Thymus (tissue), 11 donors: ENCODE data around the gene ZNF33A. TPM values are rescaled to one million over a fixed set of nuclear protein-coding genes. Genes with fewer than 3 reads are reported as not detected.
"Not testable (repeated sequence)": the region's sequence is repeated elsewhere in the genome, so short reads cannot be mapped to it uniquely, and the experiment has no call there.

ENCODE experiments used
- DNase-seq, 9 donors: peaks; one replicate each; pipeline ENCODE4 v3.0.0-alpha.2; 2013; ENCODE audit warnings: low spot score in 9 of 9, low read depth in 6 of 9, missing footprints in 1 of 9
- H3K27ac ChIP-seq, 2 donors: one replicate each; pipeline ENCODE4 v1.5.1; 2013; ENCODE audit warnings: control low read depth in 1 of 2, low read depth in 1 of 2, low read length in 1 of 2, mild to moderate bottlenecking in 1 of 2, moderate library complexity in 1 of 2
- H3K27me3 ChIP-seq, 2 donors: one replicate each; pipeline ENCODE4 v1.5.1; 2013; ENCODE audit warnings: low read length in 1 of 2; ENCODE audit not compliant: control insufficient read depth in 2 of 2, insufficient read depth in 1 of 2
- H3K36me3 ChIP-seq, 2 donors: one replicate each; pipeline ENCODE4 v1.5.1; 2013; ENCODE audit warnings: low read length in 1 of 2, mild to moderate bottlenecking in 1 of 2, moderate library complexity in 1 of 2; ENCODE audit not compliant: control insufficient read depth in 2 of 2, insufficient read depth in 2 of 2
- H3K4me1 ChIP-seq, 2 donors: one replicate each; pipeline ENCODE4 v1.5.1; 2013; ENCODE audit warnings: low read length in 2 of 2; ENCODE audit not compliant: control insufficient read depth in 2 of 2, insufficient read depth in 2 of 2
- H3K4me3 ChIP-seq, 2 donors: one replicate each; pipeline ENCODE4 v1.5.1; 2013; ENCODE audit warnings: low read length in 2 of 2, control low read depth in 1 of 2, mild to moderate bottlenecking in 1 of 2
- H3K9me3 ChIP-seq, 2 donors: one replicate each; pipeline ENCODE4 v1.5.1; 2013; ENCODE audit warnings: low read length in 1 of 2, mild to moderate bottlenecking in 1 of 2; ENCODE audit not compliant: control insufficient read depth in 2 of 2, insufficient read depth in 1 of 2
- WGBS: extraction: QIAGEN DNeasy Blood & Tissue Kit; methylation state at CpG from one replicate; pipeline ENCODE4 v1.1.7; 2013; 5-methylcytosine and 5-hydroxymethylcytosine counted together
- polyA plus RNA-seq: library from polyadenylated mRNA; stranded (reverse); fragments of 200-250 nt; gene quantifications from one replicate; pipeline ENCODE4 v1.2.3, GENCODE V29; 2013
- total RNA-seq: library from RNA; stranded (reverse); fragments of 120-200 nt; gene quantifications from one replicate; pipeline ENCODE4 v1.2.4, GENCODE V29; 2013
- donor health status: healthy.

Gene ZNF33A
- total and polyA plus RNA-seq, 2 donors: 14.0 to 20.8 TPM

DNA sequence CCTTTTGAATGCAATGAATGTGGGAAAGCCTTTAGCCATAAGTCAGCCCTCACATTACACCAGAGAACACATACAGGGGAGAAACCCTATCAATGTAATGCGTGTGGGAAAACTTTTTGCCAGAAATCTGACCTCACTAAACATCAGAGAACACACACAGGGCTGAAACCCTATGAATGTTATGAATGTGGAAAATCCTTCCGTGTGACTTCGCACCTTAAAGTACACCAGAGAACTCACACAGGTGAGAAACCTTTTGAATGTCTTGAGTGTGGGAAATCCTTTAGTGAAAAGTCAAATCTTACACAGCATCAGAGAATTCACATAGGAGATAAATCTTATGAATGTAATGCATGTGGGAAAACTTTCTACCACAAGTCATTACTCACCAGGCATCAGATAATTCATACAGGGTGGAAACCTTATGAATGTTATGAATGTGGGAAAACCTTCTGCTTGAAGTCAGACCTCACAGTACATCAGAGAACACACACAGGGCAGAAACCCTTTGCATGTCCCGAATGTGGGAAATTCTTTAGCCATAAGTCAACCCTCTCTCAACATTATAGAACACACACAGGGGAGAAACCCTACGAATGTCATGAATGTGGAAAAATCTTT is 44.9 kb downstream of the ZNF33A start:
- H3K4me1 ChIP-seq, H3K27ac ChIP-seq, H3K27me3 ChIP-seq, H3K4me3 ChIP-seq: not testable (repeated sequence)
- peaks cover 0 to 12% of the 10 kb centered on the region in 2 donors for H3K9me3 ChIP-seq
- DNase-seq: peak in 1 of 9 donors; percentile 3
- 97% methylated on average over 5 of the region's 5 CpGs for WGBS
- H3K36me3 ChIP-seq: peaks cover 34 to 38% of the 10 kb centered on the region in 2 donors

DNA sequence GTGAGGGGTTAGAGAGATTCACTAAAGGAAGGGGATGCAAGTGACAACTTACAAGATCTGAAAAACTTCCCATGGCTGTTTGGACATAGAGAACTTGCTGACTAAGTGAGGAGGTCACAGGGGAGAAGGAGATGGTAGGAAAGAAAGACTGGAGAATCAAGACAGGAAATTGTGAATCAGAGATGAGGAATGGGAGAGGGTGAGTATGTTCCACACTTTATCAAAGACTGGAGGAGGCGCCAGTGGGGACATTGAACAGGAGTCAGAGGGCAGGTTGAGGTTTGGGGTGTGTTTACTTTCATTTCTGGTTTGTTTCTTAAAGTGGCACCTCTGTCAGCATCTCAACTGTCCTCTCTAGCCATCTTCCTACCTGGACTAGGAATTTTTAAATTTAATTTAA is 59.2 kb downstream of the ZNF33A start:
- WGBS: 87% methylated on average over 1 of the region's 1 CpG
- not testable (repeated sequence) for H3K27ac ChIP-seq

DNA sequence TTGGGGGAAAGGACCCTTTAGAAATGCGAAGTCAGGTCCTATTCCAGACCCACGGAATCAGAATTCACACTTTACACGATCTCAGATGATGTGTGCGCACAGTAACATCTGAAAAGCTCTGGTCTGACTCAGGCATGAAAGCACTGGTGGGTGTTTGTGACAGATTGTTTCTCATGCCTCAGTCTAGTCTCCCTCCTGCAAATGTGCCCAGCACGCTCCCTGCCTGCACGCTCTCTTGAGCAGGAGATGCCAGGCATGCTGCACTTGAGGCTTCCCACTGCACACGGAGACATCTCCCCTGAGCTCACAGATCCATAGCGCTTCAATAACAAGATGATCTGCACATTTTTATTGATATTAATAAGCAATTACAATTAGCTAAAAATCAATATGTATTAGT is 60.0 kb downstream of the ZNF33A start:
- Histone ChIP-seq H3K27ac (no peak overlapping the region), H3K9me3 (no peaks in the 10 kb centered on the region), H3K36me3 (no peaks in the 10 kb centered on the region), H3K4me3 (no peak overlapping the region), H3K27me3 (no peaks in the 10 kb centered on the region), H3K4me1 (no peaks in the 10 kb centered on the region)
- no peak for DNase-seq
- 88% methylated on average over 8 of the region's 8 CpGs for WGBS

More for the DNA sequence above, 59.2 kb downstream of the ZNF33A start:
- not testable (repeated sequence) for H3K4me1 ChIP-seq, H3K27me3 ChIP-seq, H3K36me3 ChIP-seq, DNase-seq, H3K9me3 ChIP-seq, H3K4me3 ChIP-seq

DNA sequence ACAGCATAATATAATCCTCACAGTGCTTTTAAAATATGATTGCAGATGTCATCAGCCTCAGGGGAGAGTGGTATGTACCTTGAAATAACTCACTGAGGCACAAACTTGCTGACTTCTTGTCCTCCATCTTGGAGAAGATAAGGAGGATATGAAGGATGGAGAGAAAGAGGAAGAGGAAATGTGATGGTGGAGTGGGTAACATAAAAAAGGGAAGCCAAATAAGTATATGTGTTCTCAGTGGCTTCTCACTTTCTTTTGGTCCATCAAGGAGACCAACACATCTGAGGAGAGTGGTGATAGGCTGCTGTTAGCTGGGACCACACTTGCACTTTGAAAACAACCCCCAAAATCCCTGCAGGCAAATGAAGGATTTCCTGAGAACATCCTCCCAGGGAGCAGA is 62.1 kb downstream of the ZNF33A start:
- Histone ChIP-seq H3K27ac (no peak overlapping the region), H3K36me3 (no peaks in the 10 kb centered on the region), H3K9me3 (peaks cover 0 to 6% of the 10 kb centered on the region in 2 donors), H3K27me3 (no peaks in the 10 kb centered on the region), H3K4me1 (no peaks in the 10 kb centered on the region), H3K4me3 (no peak overlapping the region)
- DNase-seq: no peak

DNA sequence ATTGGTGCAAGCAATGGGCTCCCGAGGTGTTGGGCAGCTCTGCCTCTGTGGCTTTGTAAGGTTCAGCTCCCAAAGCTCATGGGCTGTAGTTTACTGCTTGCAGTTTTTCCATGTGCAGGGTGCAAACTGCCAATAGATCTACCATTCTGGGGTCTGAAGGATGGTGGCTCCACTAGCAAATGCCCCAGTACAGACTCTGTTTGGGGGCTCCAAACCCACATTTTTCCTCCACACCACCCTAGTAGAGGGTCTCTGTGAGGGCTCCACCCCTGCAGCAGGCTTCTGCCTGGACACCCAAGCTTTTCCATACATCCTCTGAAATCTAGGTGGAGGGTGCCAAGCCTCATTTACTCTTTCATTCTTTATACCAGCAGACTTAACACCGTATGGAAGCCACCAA is 66.2 kb downstream of the ZNF33A start:
- DNase-seq: no peak
- Histone ChIP-seq H3K27ac (no peak overlapping the region), H3K9me3 (peaks cover 0 to 6% of the 10 kb centered on the region in 2 donors), H3K27me3 (no peaks in the 10 kb centered on the region), H3K4me1 (no peaks in the 10 kb centered on the region), H3K4me3 (no peak overlapping the region), H3K36me3 (no peaks in the 10 kb centered on the region)
- 86% methylated on average over 2 of the region's 2 CpGs for whole genome bisulfite sequencing

DNA sequence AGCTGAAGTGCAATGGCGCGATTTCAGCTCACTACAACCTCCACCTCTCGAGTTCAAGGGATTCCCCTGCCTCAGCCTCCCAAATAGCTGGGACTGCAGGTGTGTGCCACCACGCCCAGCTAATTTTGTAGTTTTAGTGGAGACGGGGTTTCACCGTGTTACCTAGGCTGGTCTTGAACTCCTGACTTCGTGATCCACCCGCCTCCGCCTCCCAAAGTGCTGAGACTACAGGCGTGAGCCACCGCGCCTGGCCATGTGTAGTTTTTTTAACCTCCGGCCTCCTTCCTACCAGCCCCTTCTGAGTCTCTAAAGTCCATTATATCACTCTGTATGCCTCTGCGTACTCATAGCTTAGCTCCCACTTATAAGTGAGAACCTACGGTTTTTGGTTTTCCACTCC is 82.8 kb downstream of the ZNF33A start:
- not testable (repeated sequence) for H3K27ac ChIP-seq, DNase-seq, H3K9me3 ChIP-seq, H3K27me3 ChIP-seq
- 99% methylated on average over 15 of the region's 15 CpGs for WGBS
- Histone ChIP-seq H3K36me3 (peaks cover 9 to 11% of the 10 kb centered on the region in 2 donors), H3K4me1 (peaks cover 6 to 10% of the 10 kb centered on the region in 2 donors), H3K4me3 (peak overlapping the region in 1 of 2 donors; percentile 78)

DNA sequence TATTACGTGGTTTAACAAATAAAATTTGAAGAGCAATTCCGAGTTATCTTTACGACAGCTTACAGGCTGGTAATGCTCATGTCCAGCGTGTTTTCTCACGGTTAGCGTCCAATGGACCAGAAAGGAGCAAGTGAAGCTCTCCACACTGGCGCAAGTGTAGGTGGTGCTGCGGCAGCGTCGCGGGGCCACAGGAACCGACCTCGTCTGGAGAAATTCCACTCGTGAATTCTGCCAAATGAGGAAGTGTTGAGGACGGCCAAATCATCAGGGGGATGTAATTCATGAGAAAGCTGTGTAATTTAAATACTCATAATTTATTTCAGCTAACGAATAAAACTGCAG is 83.3 kb downstream of the ZNF33A start:
- peak overlapping the region; percentile 78 to 83 for H3K4me3 ChIP-seq
- no peak for DNase-seq

DNA sequence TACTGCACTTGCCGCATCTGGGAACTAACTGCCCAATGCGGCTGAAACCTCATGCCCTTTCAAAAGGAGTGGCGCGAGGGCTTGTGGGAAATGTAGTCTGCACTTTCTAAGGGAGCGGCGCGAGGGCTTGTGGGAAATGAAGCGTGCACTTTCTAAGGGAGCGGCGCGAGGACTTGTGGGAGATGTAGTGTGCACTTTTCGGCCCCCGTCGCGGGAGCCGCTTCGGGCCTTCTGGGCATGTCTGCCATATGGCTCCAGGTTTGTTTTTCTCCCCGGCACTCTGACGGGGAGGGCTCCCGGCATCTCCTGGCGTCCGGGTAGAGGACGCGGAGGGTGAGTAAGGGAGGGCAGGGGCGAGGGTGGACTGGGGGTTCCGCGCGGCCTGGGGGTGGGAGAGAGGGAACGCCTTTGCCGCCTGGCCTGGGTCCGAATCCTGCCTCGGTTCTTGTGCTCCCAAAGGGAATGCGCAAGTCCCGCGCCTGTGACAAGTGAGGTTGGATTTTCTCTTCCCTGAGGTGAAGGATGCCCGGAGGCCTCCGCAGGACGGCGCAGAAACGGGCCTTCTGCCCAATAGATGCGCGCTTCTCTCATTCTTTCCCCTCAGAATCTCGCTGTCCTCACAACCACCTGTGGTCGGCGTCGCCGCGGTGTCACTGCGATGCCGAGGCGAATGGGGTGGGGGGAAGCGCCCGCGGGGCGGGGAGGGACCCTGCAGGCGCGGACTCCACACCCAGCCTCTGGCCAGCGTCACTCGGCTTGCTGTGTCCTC is 83.9 kb downstream of the ZNF33A start, which contains the start of gene ZNF37A:
ZNF37A (plus strand) TSS at position 180 of the 769 bp plus-strand sequence. CDS start 2,281 bp downstream, outside the sequence.
- Histone ChIP-seq H3K27me3 (no peaks in the 10 kb centered on the region), H3K9me3 (peaks cover 0 to 3% of the 10 kb centered on the region in 2 donors), H3K4me1 (peaks cover 6 to 10% of the 10 kb centered on the region in 2 donors), H3K27ac (peak within 1 kb of the TSS; percentile 67 to 81), H3K36me3 (peaks cover 9 to 14% of the 10 kb centered on the region in 2 donors), H3K4me3 (peak within 1 kb of the TSS; percentile 78 to 83)
- DNase-seq: peak; percentile 85 to 99 (median 94)
- WGBS: under 1% methylated on average over 59 of the region's 59 CpGs

More for the DNA sequence above, 83.3 kb downstream of the ZNF33A start:
- Histone ChIP-seq H3K9me3 (peaks cover 0 to 3% of the 10 kb centered on the region in 2 donors), H3K36me3 (peaks cover 9 to 11% of the 10 kb centered on the region in 2 donors), H3K27ac (peak overlapping the region in 1 of 2 donors; percentile 5), H3K4me1 (peaks cover 6 to 10% of the 10 kb centered on the region in 2 donors), H3K27me3 (no peaks in the 10 kb centered on the region)
- 17% methylated on average over 16 of the region's 16 CpGs for WGBS

DNA sequence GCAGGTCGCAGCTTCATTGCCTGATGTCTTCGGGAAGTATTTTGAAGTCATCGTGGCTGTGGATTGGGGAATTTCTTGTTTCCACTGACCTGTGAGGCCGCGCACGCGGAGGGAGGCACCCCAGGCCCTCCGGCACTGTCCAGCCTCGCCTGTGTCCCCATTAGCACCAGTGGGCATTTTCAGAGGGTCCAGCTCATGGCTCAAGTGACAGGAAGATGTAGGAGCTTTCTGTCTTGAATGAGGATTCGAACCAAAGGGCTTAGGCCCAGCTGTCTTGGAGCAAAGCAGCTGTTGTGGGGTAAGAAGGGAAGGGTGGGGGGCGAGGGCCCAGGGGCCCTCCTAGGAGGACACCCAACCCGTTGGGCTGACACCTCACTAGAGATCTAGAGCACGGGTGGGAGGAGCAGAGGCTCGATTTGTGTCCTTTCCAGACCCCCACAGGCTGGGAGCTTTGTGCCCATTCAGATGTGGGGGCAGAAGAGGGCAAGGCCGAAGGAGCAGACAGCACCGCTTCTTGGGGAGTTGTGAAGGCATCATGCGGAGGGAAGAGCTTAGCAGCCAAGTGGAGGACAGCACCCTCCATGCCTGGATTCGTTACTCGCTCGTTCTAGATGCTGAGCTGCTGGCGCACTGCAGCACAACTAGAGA is 84.6 kb downstream of the ZNF33A start:
- Histone ChIP-seq H3K4me1 (peaks cover 6 to 10% of the 10 kb centered on the region in 2 donors), H3K4me3 (peak overlapping the region; percentile 78 to 83), H3K27ac (peak overlapping the region in 1 of 2 donors; percentile 67), H3K27me3 (no peaks in the 10 kb centered on the region), H3K36me3 (peaks cover 9 to 16% of the 10 kb centered on the region in 2 donors), H3K9me3 (peaks cover 0 to 3% of the 10 kb centered on the region in 2 donors)
- 74% methylated on average over 21 of the region's 21 CpGs for WGBS
- peak in 2 of 9 donors; percentile 15 to 32 for DNase-seq
